GM19351 (cell line): ENCODE data around the gene AK1.
"Not testable (repeated sequence)": the region's sequence is repeated elsewhere in the genome, so short reads cannot be mapped to it uniquely, and the experiment has no call there.

Experiments used
- ATAC-seq: cut with Tn5 transposase; IDR thresholded peaks from one replicate; pipeline ENCODE4 v1.9.1; 2021; ENCODE audit warnings: mild to moderate bottlenecking, moderate library complexity; ENCODE audit not compliant: unreplicated experiment

The AK1 gene

GRCh38 chr9:127852829-127853228, 24.6 kb downstream of the AK1 start:
- no peak for ATAC-seq

- no peak for ATAC-seq
Observed at GRCh38 chr9:127850286-127850830, 27.1 kb downstream of the AK1 start.

GRCh38 chr9:127848756-127849504, 28.5 kb downstream of the AK1 start:
- no peak for ATAC-seq

- no peak for ATAC-seq
Observed at GRCh38 chr9:127847833-127848755, 29.4 kb downstream of the AK1 start.

- ATAC-seq = no peak
Observed at GRCh38 chr9:127847178-127847510, 30.3 kb downstream of the AK1 start.

- no peak for ATAC-seq
Observed at GRCh38 chr9:127846443-127847177, 30.9 kb downstream of the AK1 start.

GRCh38 chr9:127845619-127846018, 31.9 kb downstream of the AK1 start:
- ATAC-seq = not testable (repeated sequence)

- ATAC-seq = no peak
Observed at GRCh38 chr9:127844821-127845359, 32.6 kb downstream of the AK1 start.

- no peak for ATAC-seq
Observed at GRCh38 chr9:127841087-127841835, 36.2 kb downstream of the AK1 start.

- ATAC-seq = no peak
Observed at GRCh38 chr9:127838375-127839078, 38.9 kb downstream of the AK1 start.

GRCh38 chr9:127837346-127837745, 40.1 kb downstream of the AK1 start:
- ATAC-seq = no peak

- ATAC-seq = not testable (repeated sequence)
Observed at GRCh38 chr9:127836561-127836960, 40.9 kb downstream of the AK1 start.

GRCh38 chr9:127835991-127836516, 41.4 kb downstream of the AK1 start:
- no peak for ATAC-seq

GRCh38 chr9:127833555-127833954, 43.9 kb downstream of the AK1 start:
- ATAC-seq = no peak

- no peak for ATAC-seq
Observed at GRCh38 chr9:127832248-127832647, 45.2 kb downstream of the AK1 start.

GRCh38 chr9:127829205-127829906, 48.1 kb downstream of the AK1 start:
- no peak for ATAC-seq

- ATAC-seq = no peak
Observed at GRCh38 chr9:127828262-127829031, 49.0 kb downstream of the AK1 start.
